ENCODE data around the gene RAET1L. TPM values are rescaled to one million over a fixed set of nuclear protein-coding genes. Genes with fewer than 3 reads are reported as not detected.

The RAET1L gene
- total and polyA plus RNA-seq, 11 donors = not detected

GRCh38 chr6:150037526-150038201, 12.3 kb upstream of the RAET1L start:
- TF ChIP-seq CTCF (IDR thresholded peaks at IDR 0.05) (no peak), POLR2A (IDR thresholded peaks at IDR 0.05) (no peak)
- Histone ChIP-seq H3K4me3 (peak overlapping the region in 10 of 12 donors; percentile 7 to 33 (median 22)), H3K36me3 (no peaks in the 10 kb centered on the region), H3K27me3 (peaks cover 24 to 78% (median 56%) of the 10 kb centered on the region in 9 donors), H3K4me1 (peaks cover 0 to 13% (median 10%) of the 10 kb centered on the region in 12 donors), H3K27ac (no peak overlapping the region), H3K9me3 (no peaks in the 10 kb centered on the region)
- intact Hi-C loops (cut with DNase I) = no loop called here
- 1 to 2% (median 2%) methylated on average over 29 to 55 of the region's 55 CpGs for WGBS, 4 donors
- ATAC-seq (no peak), DNase-seq (no peak)

GRCh38 chr6:150036081-150036480, 10.7 kb upstream of the RAET1L start:
- no peak for TF ChIP-seq POLR2A (IDR thresholded peaks at IDR 0.05)
- intact Hi-C loops (cut with DNase I) = no loop called here
- Histone ChIP-seq H3K27ac (no peak overlapping the region), H3K4me1 (peaks cover 0 to 13% (median 10%) of the 10 kb centered on the region in 12 donors), H3K9me3 (no peaks in the 10 kb centered on the region), H3K4me3 (no peak overlapping the region), H3K36me3 (no peaks in the 10 kb centered on the region), H3K27me3 (peaks cover 24 to 65% (median 48%) of the 10 kb centered on the region in 9 donors)
- WGBS, 4 donors = 66 to 100% (median 72%) methylated on average over 1 to 5 of the region's 5 CpGs
- ATAC-seq (no peak), DNase-seq (no peak)

GRCh38 chr6:150033207-150033771, 8.0 kb upstream of the RAET1L start:
- no peaks in the 10 kb centered on the region for H3K36me3 ChIP-seq
- DNase-seq (no peak), ATAC-seq (peak in 1 of 4 donors; percentile 31)
- H3K9me3 ChIP-seq = no peaks in the 10 kb centered on the region
- H3K27ac ChIP-seq = no peak overlapping the region
- H3K4me3 ChIP-seq = no peak overlapping the region
- WGBS, 4 donors = 84 to 91% (median 87%) methylated on average over 6 of the region's 6 CpGs
- intact Hi-C loops (cut with DNase I) = no loop called here
- peaks cover 12 to 45% (median 26%) of the 10 kb centered on the region in 9 donors for H3K27me3 ChIP-seq
- TF ChIP-seq POLR2A (IDR thresholded peaks at IDR 0.05) (no peak), CTCF (IDR thresholded peaks at IDR 0.05) (no peak)
- H3K4me1 ChIP-seq = peaks cover 0 to 11% (median 10%) of the 10 kb centered on the region in 12 donors

- ATAC-seq (no peak), DNase-seq (no peak)
- no peak overlapping the region for H3K27ac ChIP-seq
- no peak overlapping the region for H3K4me3 ChIP-seq
- intact Hi-C loops (cut with DNase I) = no loop called here
- H3K4me1 ChIP-seq = peaks cover 0 to 5% (median 4%) of the 10 kb centered on the region in 12 donors
- 86 to 88% (median 86%) methylated on average over 8 of the region's 8 CpGs for WGBS, 4 donors
- H3K9me3 ChIP-seq = no peaks in the 10 kb centered on the region
- H3K27me3 ChIP-seq = peaks cover 8 to 43% (median 19%) of the 10 kb centered on the region in 9 donors
- no peaks in the 10 kb centered on the region for H3K36me3 ChIP-seq
- TF ChIP-seq CTCF (IDR thresholded peaks at IDR 0.05) (no peak), POLR2A (IDR thresholded peaks at IDR 0.05) (no peak)
These were observed 7.3 kb upstream of the RAET1L start for GRCh38 chr6:150032598-150032997.
